Fibroblast of lung (primary cell): ENCODE results near the gene ZSCAN25. TPM values are rescaled to one million over a fixed set of nuclear protein-coding genes. Genes with fewer than 3 reads are reported as not detected.
"Not testable (repeated sequence)": the region's sequence is repeated elsewhere in the genome, so short reads cannot be mapped to it uniquely, and the experiment has no call there.

Experiments
- DNase-seq, 2 donors: peaks; one replicate each; pipeline versions ENCODE4 v3.0.0 to v3.0.0-alpha.2; 2010; ENCODE audit warnings: low read depth in 2 of 2
- H2AFZ ChIP-seq: 2 replicates; pipeline ENCODE4 v1.5.1; 2012; ENCODE audit warnings: low read length, control low read depth, inconsistent platforms
- H3K27ac ChIP-seq: 2 replicates; pipeline ENCODE4 v1.5.1; 2011; ENCODE audit warnings: low read length, control low read depth; ENCODE audit not compliant: insufficient read depth
- H3K27me3 ChIP-seq: 2 replicates; pipeline ENCODE4 v1.5.1; 2011; ENCODE audit warnings: mild to moderate bottlenecking, low read length; ENCODE audit not compliant: control insufficient read depth, insufficient read depth
- H3K36me3 ChIP-seq: 2 replicates; pipeline ENCODE4 v1.5.1; 2011; ENCODE audit warnings: low read length; ENCODE audit not compliant: control insufficient read depth, insufficient read depth
- H3K4me1 ChIP-seq: 2 replicates; pipeline ENCODE4 v1.5.1; 2011; ENCODE audit warnings: low read length; ENCODE audit not compliant: control insufficient read depth, insufficient read depth; ENCODE audit errors: extremely low read depth
- H3K4me2 ChIP-seq: 2 replicates; pipeline ENCODE4 v1.5.1; 2011; ENCODE audit warnings: low read length, control low read depth; ENCODE audit not compliant: insufficient read depth; ENCODE audit errors: extremely low read depth
- H3K4me3 ChIP-seq, 4 experiments: fragments of 200-600 bp in 1 of 4; sonication (generic) in 1 of 4; replicated peaks in 1 of 4; 2 replicates each; pipeline ENCODE4 v1.5.1; 2011 to 2016; ENCODE audit warnings: low read length in 4 of 4, low read depth in 3 of 4, mild to moderate bottlenecking in 3 of 4, control low read depth in 2 of 4, inconsistent platforms in 1 of 4, mixed read lengths in 1 of 4; ENCODE audit not compliant: insufficient read depth in 1 of 4; ENCODE audit errors: control extremely low read depth in 1 of 4
- H3K79me2 ChIP-seq: 2 replicates; pipeline ENCODE4 v1.5.1; 2012; ENCODE audit warnings: mild to moderate bottlenecking, low read length, inconsistent platforms; ENCODE audit not compliant: control insufficient read depth, insufficient read depth
- H3K9ac ChIP-seq: 2 replicates; pipeline ENCODE4 v1.5.1; 2011; ENCODE audit warnings: mild to moderate bottlenecking, low read length, control low read depth; ENCODE audit not compliant: insufficient read depth
- H3K9me3 ChIP-seq: 2 replicates; pipeline ENCODE4 v1.5.1; 2012; ENCODE audit warnings: low read depth, low read length; ENCODE audit not compliant: control insufficient read depth, insufficient read depth
- H4K20me1 ChIP-seq: 2 replicates; pipeline ENCODE4 v1.5.1; 2011; ENCODE audit warnings: low read length; ENCODE audit not compliant: control insufficient read depth, insufficient read depth; ENCODE audit errors: extremely low read depth
- CTCF ChIP-seq, 2 donors: IDR thresholded peaks in 1 of 2; conservative IDR thresholded peaks in 1 of 2; 1 replicate in 1 of 2; 2 replicates in 1 of 2; pipeline ENCODE4 v1.5.1; 2011 to 2012; ENCODE audit warnings: low read length in 2 of 2, control low read depth in 1 of 2, inconsistent platforms in 1 of 2, low read depth in 1 of 2, mild to moderate bottlenecking in 1 of 2
- EZH2 ChIP-seq: IDR thresholded peaks from 2 replicates; pipeline ENCODE4 v1.5.1; 2012; ENCODE audit warnings: low read length, control low read depth, mild to moderate bottlenecking; ENCODE audit errors: missing control alignments
- polyA plus RNA-seq, 2 donors: library from polyadenylated mRNA; depleted of rRNA in 1 of 2; stranded (reverse) in 1 of 2; unstranded in 1 of 2; fragments of >200 nt; gene quantifications; 2 replicates each; pipeline ENCODE4 v1.2.1, GENCODE V29; 2011 to 2012; ENCODE audit warnings: missing spikeins in 1 of 2
- total RNA-seq: library from RNA; depleted of rRNA; stranded (reverse); fragments of >200 nt; gene quantifications from 2 replicates; pipeline ENCODE4 v1.2.1, GENCODE V29; 2014

The ZSCAN25 gene
- total and polyA plus RNA-seq, 2 donors (not counting 1 experiment from before 2014, with no cell fraction given), result 5.4 to 10.2 TPM

GRCh38 chr7:99651290-99651689 is 34.5 kb downstream of the ZSCAN25 start:
- Histone ChIP-seq H4K20me1 (no peaks in the 10 kb centered on the region), H3K9me3 (no peaks in the 10 kb centered on the region), H3K9ac (no peak overlapping the region), H2AFZ (no peak overlapping the region), H3K4me3 (no peak overlapping the region), H3K36me3 (no peaks in the 10 kb centered on the region), H3K79me2 (no peaks in the 10 kb centered on the region), H3K4me2 (no peak overlapping the region), H3K27me3 (no peaks in the 10 kb centered on the region), H3K27ac (no peak overlapping the region), H3K4me1 (no peaks in the 10 kb centered on the region)
- DNase-seq, result no peak
- TF ChIP-seq CTCF (conservative IDR thresholded peaks at IDR 0.05 in 1 of 2, IDR thresholded peaks at IDR 0.05 in 1 of 2; ENCODE audit: low read depth in 1 of 2, low read length in 2 of 2) (no peak), EZH2 (no peak)

GRCh38 chr7:99652671-99653070 is 35.9 kb downstream of the ZSCAN25 start:
- Histone ChIP-seq H3K79me2 (no peaks in the 10 kb centered on the region), H3K4me1 (no peaks in the 10 kb centered on the region), H3K9me3 (no peaks in the 10 kb centered on the region), H3K4me2 (no peak overlapping the region), H3K4me3 (no peak overlapping the region), H3K27ac (no peak overlapping the region), H4K20me1 (no peaks in the 10 kb centered on the region), H2AFZ (no peak overlapping the region), H3K27me3 (no peaks in the 10 kb centered on the region), H3K9ac (no peak overlapping the region), H3K36me3 (no peaks in the 10 kb centered on the region)
- no peak for DNase-seq
- no peak for TF ChIP-seq EZH2
- TF ChIP-seq CTCF (conservative IDR thresholded peaks at IDR 0.05 in 1 of 2, IDR thresholded peaks at IDR 0.05 in 1 of 2; ENCODE audit: low read depth in 1 of 2, low read length in 2 of 2), result no peak

GRCh38 chr7:99653269-99653668 is 36.5 kb downstream of the ZSCAN25 start:
- H3K79me2 ChIP-seq, H3K9ac ChIP-seq, DNase-seq: not testable (repeated sequence)

GRCh38 chr7:99653754-99654153 is 37.0 kb downstream of the ZSCAN25 start:
- Histone ChIP-seq H3K4me3 (no peak overlapping the region), H2AFZ (no peak overlapping the region), H4K20me1 (no peaks in the 10 kb centered on the region), H3K9ac (no peak overlapping the region), H3K27me3 (no peaks in the 10 kb centered on the region), H3K9me3 (no peaks in the 10 kb centered on the region), H3K4me2 (no peak overlapping the region), H3K36me3 (no peaks in the 10 kb centered on the region), H3K79me2 (no peaks in the 10 kb centered on the region), H3K4me1 (no peaks in the 10 kb centered on the region), H3K27ac (no peak overlapping the region)
- DNase-seq, result no peak
- TF ChIP-seq CTCF (conservative IDR thresholded peaks at IDR 0.05 in 1 of 2, IDR thresholded peaks at IDR 0.05 in 1 of 2; ENCODE audit: low read depth in 1 of 2, low read length in 2 of 2), result no peak
- no peak for TF ChIP-seq EZH2

More at GRCh38 chr7:99653269-99653668, 36.5 kb downstream of the ZSCAN25 start:
- not testable (repeated sequence) for H3K4me3 ChIP-seq, H3K4me2 ChIP-seq, H3K4me1 ChIP-seq, H2AFZ ChIP-seq, H3K36me3 ChIP-seq, H3K27ac ChIP-seq, H3K9me3 ChIP-seq, H3K27me3 ChIP-seq, H4K20me1 ChIP-seq

- not testable (repeated sequence) for H3K9me3 ChIP-seq, H3K4me2 ChIP-seq, H4K20me1 ChIP-seq, H3K27me3 ChIP-seq, H2AFZ ChIP-seq, H3K4me3 ChIP-seq, H3K36me3 ChIP-seq, H3K4me1 ChIP-seq, DNase-seq, H3K9ac ChIP-seq, H3K27ac ChIP-seq, H3K79me2 ChIP-seq
These were observed 37.9 kb downstream of the ZSCAN25 start for GRCh38 chr7:99654626-99655025.
